Choroid plexus epithelial cell (primary cell): ENCODE measurements around the gene CNNM2.

Source experiments
- DNase-seq: peaks from one replicate; pipeline ENCODE4 v3.0.0-alpha.2; 2010; ENCODE audit warnings: low read depth
- H3K4me3 ChIP-seq: 2 replicates; pipeline ENCODE4 v1.5.1; 2011; ENCODE audit warnings: low read depth, mild to moderate bottlenecking, control low read depth, low read length, moderate library complexity
- TF ChIP-seq, protein P1 (sequence below): conservative IDR thresholded peaks from 2 replicates; pipeline ENCODE4 v1.5.1; 2011; ENCODE audit warnings: low read depth, mild to moderate bottlenecking, control low read depth, inconsistent platforms, low read length, moderate library complexity

The CNNM2 gene

GRCh38 chr10:103069453-103070331 is 151.6 kb downstream of the CNNM2 start:
- no peak overlapping the region for H3K4me3 ChIP-seq
- TF ChIP-seq, protein P1, sequence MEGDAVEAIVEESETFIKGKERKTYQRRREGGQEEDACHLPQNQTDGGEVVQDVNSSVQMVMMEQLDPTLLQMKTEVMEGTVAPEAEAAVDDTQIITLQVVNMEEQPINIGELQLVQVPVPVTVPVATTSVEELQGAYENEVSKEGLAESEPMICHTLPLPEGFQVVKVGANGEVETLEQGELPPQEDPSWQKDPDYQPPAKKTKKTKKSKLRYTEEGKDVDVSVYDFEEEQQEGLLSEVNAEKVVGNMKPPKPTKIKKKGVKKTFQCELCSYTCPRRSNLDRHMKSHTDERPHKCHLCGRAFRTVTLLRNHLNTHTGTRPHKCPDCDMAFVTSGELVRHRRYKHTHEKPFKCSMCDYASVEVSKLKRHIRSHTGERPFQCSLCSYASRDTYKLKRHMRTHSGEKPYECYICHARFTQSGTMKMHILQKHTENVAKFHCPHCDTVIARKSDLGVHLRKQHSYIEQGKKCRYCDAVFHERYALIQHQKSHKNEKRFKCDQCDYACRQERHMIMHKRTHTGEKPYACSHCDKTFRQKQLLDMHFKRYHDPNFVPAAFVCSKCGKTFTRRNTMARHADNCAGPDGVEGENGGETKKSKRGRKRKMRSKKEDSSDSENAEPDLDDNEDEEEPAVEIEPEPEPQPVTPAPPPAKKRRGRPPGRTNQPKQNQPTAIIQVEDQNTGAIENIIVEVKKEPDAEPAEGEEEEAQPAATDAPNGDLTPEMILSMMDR, result peak; percentile 82
- peak; percentile 74 for DNase-seq

- no peak for DNase-seq
- no peak overlapping the region for H3K4me3 ChIP-seq
- TF ChIP-seq, protein P1, result no peak
These were observed 154.2 kb downstream of the CNNM2 start for GRCh38 chr10:103072276-103072675.

- TF ChIP-seq, protein P1, result no peak
- no peak overlapping the region for H3K4me3 ChIP-seq
- DNase-seq, result no peak
These were observed 154.8 kb downstream of the CNNM2 start for GRCh38 chr10:103072891-103073290.

DNA sequence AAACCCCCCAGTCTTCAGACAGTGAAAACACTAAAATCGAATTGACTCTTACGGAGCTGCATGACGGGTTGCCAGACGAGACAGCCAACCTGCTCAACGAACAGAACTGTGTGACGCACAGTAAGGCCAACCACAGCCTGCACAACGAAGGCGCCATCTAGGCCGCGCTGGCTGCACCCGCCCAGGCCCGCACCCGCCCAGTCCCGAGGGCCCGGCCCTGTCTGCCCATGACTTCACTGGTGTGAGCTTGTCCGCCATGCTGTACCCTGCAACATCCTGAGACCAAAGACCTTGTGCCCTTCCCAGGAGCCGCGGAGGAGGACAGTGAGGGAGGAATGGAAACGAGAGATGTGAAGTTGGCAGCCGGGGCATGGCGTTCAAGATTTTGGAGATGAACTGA is 158.9 kb downstream of the CNNM2 start:
- DNase-seq, result no peak
- H3K4me3 ChIP-seq, result no peak overlapping the region
- TF ChIP-seq, protein P1, result no peak

DNA sequence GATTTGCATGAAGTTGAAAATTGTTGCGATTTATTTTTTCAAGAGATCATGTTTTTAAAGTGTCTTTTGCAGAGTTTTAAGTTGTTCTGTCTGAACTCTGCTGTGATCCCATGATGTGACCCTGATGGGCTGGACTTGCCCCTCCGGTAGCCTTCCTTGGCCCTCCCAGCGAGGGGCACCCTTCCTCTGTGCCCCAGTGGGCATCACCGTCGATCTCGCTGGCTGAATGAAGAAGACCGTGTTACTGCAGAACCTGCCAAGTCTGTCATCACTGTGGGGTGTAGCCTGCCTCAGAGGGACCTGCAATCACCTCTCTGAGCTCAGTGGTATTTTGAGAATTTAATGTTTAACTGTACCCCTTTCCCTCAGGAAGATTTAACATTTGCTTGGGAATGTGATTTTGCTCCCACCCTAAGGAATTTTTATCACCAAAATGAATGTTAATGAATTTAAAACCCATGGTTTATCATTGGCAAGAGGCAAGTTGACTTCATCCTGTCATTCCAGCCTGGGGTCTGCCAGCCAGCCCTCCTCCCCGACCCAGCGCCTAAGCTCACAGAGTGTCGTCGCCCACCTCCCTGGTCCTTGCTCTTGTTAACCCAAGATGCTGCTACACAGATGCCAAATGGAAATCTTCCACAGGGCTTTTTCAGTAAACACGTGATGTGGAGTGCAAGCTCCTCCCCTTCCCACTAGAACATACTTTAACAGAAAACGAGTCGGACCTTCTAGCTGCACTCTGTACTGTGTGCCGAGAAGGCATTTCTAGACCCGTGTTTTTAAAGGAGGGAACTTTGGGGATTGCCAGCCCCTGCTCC is 159.6 kb downstream of the CNNM2 start:
- TF ChIP-seq, protein P1, result no peak
- no peak overlapping the region for H3K4me3 ChIP-seq
- DNase-seq, result no peak

GRCh38 chr10:103078309-103078615 is 160.2 kb downstream of the CNNM2 start:
- no peak overlapping the region for H3K4me3 ChIP-seq
- no peak for DNase-seq
- TF ChIP-seq, protein P1, result no peak
